ENCODE measurements around the gene HRH4. TPM values are rescaled to one million over a fixed set of nuclear protein-coding genes. Genes with fewer than 3 reads are reported as not detected.
A peak's percentile ranks its signal among the peaks of the same experiment; 100 is the strongest.

The HRH4 gene
- polyA plus RNA-seq, 1 of the 3 experiments (the other 2 are of a cell fraction) = not detected

DNA sequence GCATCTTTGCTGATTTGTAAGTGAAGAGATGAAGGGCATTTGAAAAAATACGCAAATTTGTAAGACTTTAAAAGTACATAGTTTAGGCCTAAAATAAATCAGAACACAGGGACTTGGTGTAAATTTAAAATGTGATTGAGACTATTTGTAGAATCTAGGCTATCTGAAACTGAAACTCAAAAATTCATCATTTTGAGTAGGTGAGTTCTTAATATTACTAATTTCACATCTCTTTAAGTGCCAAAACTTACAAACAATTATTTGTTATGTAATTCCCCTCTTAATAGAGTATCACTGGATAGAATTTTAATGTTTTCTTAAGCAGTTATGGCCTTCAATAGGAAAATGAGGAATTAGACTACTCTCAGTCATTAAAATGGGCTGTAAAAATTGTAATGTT is 14.0 kb upstream of the HRH4 start:
- Histone ChIP-seq H3F3A (replicated peaks; ENCODE audit: insufficient read depth) (no peaks in the 10 kb centered on the region), H3K4me2 (no peak overlapping the region), H4K20me1 (ENCODE audit: insufficient read depth) (no peaks in the 10 kb centered on the region), H3K9me3 (no peaks in the 10 kb centered on the region), H3K36me3 (replicated peaks in 1 of 2; ENCODE audit: control insufficient read depth in 1 of 2, insufficient read depth in 2 of 2, low read length in 1 of 2) (peaks cover 77 to 94% of the 10 kb centered on the region in 2 experiments), H3K9me2 (no peaks in the 10 kb centered on the region), H2AFZ (ENCODE audit: low read depth) (no peak overlapping the region), H3K4me3 (ENCODE audit: low read depth in 2 of 2, low read length in 1 of 2) (no peak overlapping the region), H3K4me1 (ENCODE audit: control insufficient read depth in 1 of 2, insufficient read depth in 2 of 2, low read depth in 1 of 2, low read length in 1 of 2) (no peaks in the 10 kb centered on the region), H3K27me3 (ENCODE audit: insufficient read depth) (no peaks in the 10 kb centered on the region), H3K27ac (ENCODE audit: low read depth in 2 of 2, low read length in 1 of 2) (no peak overlapping the region), H3K9ac (no peak overlapping the region), H3K79me2 (ENCODE audit: insufficient read depth) (no peaks in the 10 kb centered on the region)
- ChIA-PET CTCF (interaction anchor here (1.0 to 2.3 kb wide), 3 partner anchors 12 to 87 kb away, joined by 3 to 8 read pairs (median 4); no protein-coding TSS in a partner anchor), POLR2A (no interaction called here)
- TF ChIP-seq FOSL2 (IDR thresholded peaks at IDR 0.05; ENCODE audit: borderline replicate concordance, low read depth) = no peak
- no peak for TF ChIP-seq RFX5 (IDR thresholded peaks at IDR 0.05; ENCODE audit: low read length)
- no peak for TF ChIP-seq MXI1 (IDR thresholded peaks at IDR 0.05; ENCODE audit: low read depth, low read length)
- no peak for DNase-seq
- WGBS (ENCODE audit: low lambda C conversion rate) = 94% methylated on average over 1 of the region's 1 CpG

- no peak overlapping the region for H2AFZ ChIP-seq (ENCODE audit: low read depth)
- no peaks in the 10 kb centered on the region for H3K9me2 ChIP-seq
- ChIA-PET CTCF (interaction anchor here (1.0 to 2.3 kb wide), 4 partner anchors 13 to 88 kb away, joined by 3 to 8 read pairs (median 4); no protein-coding TSS in a partner anchor), POLR2A (no interaction called here)
- H4K20me1 ChIP-seq (ENCODE audit: insufficient read depth) = no peaks in the 10 kb centered on the region
- DNase-seq = no peak
- H3F3A ChIP-seq (replicated peaks; ENCODE audit: insufficient read depth) = no peaks in the 10 kb centered on the region
- 75% methylated on average over 1 of the region's 1 CpG for WGBS (ENCODE audit: low lambda C conversion rate)
- H3K36me3 ChIP-seq (replicated peaks in 1 of 2; ENCODE audit: control insufficient read depth in 1 of 2, insufficient read depth in 2 of 2, low read length in 1 of 2) = peaks cover 74 to 94% of the 10 kb centered on the region in 2 experiments
- no peak overlapping the region for H3K9ac ChIP-seq
- H3K9me3 ChIP-seq = no peaks in the 10 kb centered on the region
- no peaks in the 10 kb centered on the region for H3K79me2 ChIP-seq (ENCODE audit: insufficient read depth)
- no peaks in the 10 kb centered on the region for H3K4me1 ChIP-seq (ENCODE audit: control insufficient read depth in 1 of 2, insufficient read depth in 2 of 2, low read depth in 1 of 2, low read length in 1 of 2)
- H3K27me3 ChIP-seq (ENCODE audit: insufficient read depth) = no peaks in the 10 kb centered on the region
- H3K4me2 ChIP-seq = no peak overlapping the region
- H3K27ac ChIP-seq (ENCODE audit: low read depth in 2 of 2, low read length in 1 of 2) = no peak overlapping the region
- no peak overlapping the region for H3K4me3 ChIP-seq (ENCODE audit: low read depth in 2 of 2, low read length in 1 of 2)
- TF ChIP-seq CTCF (IDR thresholded peaks at IDR 0.05) = peak; percentile 35
- TF ChIP-seq PBX3 (IDR thresholded peaks at IDR 0.05) = no peak
- no peak for TF ChIP-seq MXI1 (IDR thresholded peaks at IDR 0.05; ENCODE audit: low read depth, low read length)
Observed at GRCh38 chr18:24446953-24447538, 13.4 kb upstream of the HRH4 start.

DNA sequence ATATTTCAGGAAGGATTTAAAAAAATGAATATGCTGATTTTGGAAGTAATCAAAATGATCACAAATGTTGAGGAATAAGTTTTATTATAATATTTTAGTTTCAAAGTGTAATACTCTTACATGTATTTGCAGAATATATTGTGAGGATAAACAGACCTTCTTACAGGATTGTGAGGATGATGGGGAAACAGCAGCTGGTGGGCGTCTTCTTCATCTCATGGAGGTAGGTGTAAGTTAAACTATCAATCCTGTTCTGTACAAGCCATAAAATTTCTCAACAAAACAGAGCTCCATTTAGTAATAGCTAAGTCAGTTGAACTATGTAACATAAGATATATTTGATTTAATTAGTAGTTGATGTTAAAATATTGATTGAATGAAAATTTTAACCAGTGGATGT is 12.5 kb upstream of the HRH4 start:
- no peak overlapping the region for H3K4me2 ChIP-seq
- no peaks in the 10 kb centered on the region for H3K79me2 ChIP-seq (ENCODE audit: insufficient read depth)
- POLR2A ChIA-PET = no interaction called here
- H3F3A ChIP-seq (replicated peaks; ENCODE audit: insufficient read depth) = no peaks in the 10 kb centered on the region
- H3K9ac ChIP-seq = no peak overlapping the region
- H3K27ac ChIP-seq (ENCODE audit: low read depth in 2 of 2, low read length in 1 of 2) = no peak overlapping the region
- H2AFZ ChIP-seq (ENCODE audit: low read depth) = no peak overlapping the region
- DNase-seq = no peak
- no peaks in the 10 kb centered on the region for H3K4me1 ChIP-seq (ENCODE audit: control insufficient read depth in 1 of 2, insufficient read depth in 2 of 2, low read depth in 1 of 2, low read length in 1 of 2)
- CTCF ChIA-PET = interaction anchor here (0.8 to 2.3 kb wide), 2 partner anchors 11 to 89 kb away, joined by 3 to 8 read pairs; no protein-coding TSS in a partner anchor
- 97% methylated on average over 1 of the region's 1 CpG for WGBS (ENCODE audit: low lambda C conversion rate)
- H3K27me3 ChIP-seq (ENCODE audit: insufficient read depth) = no peaks in the 10 kb centered on the region
- H3K4me3 ChIP-seq (ENCODE audit: low read depth in 2 of 2, low read length in 1 of 2) = no peak overlapping the region
- no peaks in the 10 kb centered on the region for H3K9me3 ChIP-seq
- TF ChIP-seq, protein P1, sequence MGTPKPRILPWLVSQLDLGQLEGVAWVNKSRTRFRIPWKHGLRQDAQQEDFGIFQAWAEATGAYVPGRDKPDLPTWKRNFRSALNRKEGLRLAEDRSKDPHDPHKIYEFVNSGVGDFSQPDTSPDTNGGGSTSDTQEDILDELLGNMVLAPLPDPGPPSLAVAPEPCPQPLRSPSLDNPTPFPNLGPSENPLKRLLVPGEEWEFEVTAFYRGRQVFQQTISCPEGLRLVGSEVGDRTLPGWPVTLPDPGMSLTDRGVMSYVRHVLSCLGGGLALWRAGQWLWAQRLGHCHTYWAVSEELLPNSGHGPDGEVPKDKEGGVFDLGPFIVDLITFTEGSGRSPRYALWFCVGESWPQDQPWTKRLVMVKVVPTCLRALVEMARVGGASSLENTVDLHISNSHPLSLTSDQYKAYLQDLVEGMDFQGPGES (IDR thresholded peaks at IDR 0.05; ENCODE audit: low read depth, low read length) = no peak
- TF ChIP-seq EZH2phosphoT487 (IDR thresholded peaks at IDR 0.05; ENCODE audit: borderline replicate concordance, low read depth) = no peak
- no peak for TF ChIP-seq TAF1 (IDR thresholded peaks at IDR 0.05; ENCODE audit: borderline replicate concordance, low read depth, low read length)
- no peak for TF ChIP-seq FOXJ3 (CRISPR knock-in tag; IDR thresholded peaks at IDR 0.05)
- no peak for TF ChIP-seq POLR2AphosphoS5 (IDR thresholded peaks at IDR 0.05; ENCODE audit: low read depth, low read length)
- H3K36me3 ChIP-seq (replicated peaks in 1 of 2; ENCODE audit: control insufficient read depth in 1 of 2, insufficient read depth in 2 of 2, low read length in 1 of 2) = peaks cover 71 to 91% of the 10 kb centered on the region in 2 experiments
- H3K9me2 ChIP-seq = no peaks in the 10 kb centered on the region
- no peaks in the 10 kb centered on the region for H4K20me1 ChIP-seq (ENCODE audit: insufficient read depth)
